Measurements from ENCODE around the gene FDXR. TPM values are rescaled to one million over a fixed set of nuclear protein-coding genes. Genes with fewer than 3 reads are reported as not detected.

FDXR gene
- total RNA-seq, 1 experiment from 2014 or later = 39.7 TPM

DNA sequence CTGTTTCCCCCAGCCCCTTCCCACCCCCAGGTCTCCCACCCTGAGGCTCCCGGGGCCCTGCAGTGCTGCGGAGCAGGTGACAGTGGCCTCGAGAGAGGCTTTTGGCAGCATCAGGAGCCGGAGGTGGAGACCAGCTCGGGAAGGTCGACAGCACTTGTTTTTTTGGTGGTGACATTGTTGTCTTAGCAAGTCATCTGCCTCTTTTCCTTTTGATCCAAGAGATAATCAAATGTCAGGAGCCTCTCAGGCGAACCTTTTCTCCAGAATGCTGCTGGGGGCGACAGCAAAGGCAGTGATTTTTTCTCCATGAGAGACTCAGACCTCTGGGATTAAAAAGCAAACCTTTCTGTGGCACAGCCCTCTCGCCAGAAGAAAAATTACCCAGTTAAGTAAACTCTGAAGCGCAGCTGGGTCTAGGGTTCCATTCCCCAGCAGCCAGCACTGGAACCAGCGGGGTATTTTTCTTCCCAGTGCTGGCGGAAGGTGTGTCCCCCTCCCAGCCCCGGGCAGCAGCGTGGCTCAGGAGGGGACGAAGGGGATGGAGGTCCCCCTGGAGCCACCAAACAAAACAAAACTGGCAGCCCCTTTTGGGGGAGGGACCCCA, 50.4 kb downstream of the FDXR start:
- H3K79me1 ChIP-seq (ENCODE audit: insufficient read depth, low read depth, low read length, poor library complexity, severe bottlenecking) = no peaks in the 10 kb centered on the region
- no peak overlapping the region for H3K18ac ChIP-seq (ENCODE audit: insufficient read length, low read depth, low read length)
- no peak overlapping the region for H2AFZ ChIP-seq (ENCODE audit: low read length)
- TF ChIP-seq, protein P1, sequence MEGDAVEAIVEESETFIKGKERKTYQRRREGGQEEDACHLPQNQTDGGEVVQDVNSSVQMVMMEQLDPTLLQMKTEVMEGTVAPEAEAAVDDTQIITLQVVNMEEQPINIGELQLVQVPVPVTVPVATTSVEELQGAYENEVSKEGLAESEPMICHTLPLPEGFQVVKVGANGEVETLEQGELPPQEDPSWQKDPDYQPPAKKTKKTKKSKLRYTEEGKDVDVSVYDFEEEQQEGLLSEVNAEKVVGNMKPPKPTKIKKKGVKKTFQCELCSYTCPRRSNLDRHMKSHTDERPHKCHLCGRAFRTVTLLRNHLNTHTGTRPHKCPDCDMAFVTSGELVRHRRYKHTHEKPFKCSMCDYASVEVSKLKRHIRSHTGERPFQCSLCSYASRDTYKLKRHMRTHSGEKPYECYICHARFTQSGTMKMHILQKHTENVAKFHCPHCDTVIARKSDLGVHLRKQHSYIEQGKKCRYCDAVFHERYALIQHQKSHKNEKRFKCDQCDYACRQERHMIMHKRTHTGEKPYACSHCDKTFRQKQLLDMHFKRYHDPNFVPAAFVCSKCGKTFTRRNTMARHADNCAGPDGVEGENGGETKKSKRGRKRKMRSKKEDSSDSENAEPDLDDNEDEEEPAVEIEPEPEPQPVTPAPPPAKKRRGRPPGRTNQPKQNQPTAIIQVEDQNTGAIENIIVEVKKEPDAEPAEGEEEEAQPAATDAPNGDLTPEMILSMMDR (conservative IDR thresholded peaks at IDR 0.05) = no peak
- H2BK15ac ChIP-seq (ENCODE audit: low read depth, low read length) = no peak overlapping the region
- H3K27me3 ChIP-seq (ENCODE audit: insufficient read depth, low read length) = no peaks in the 10 kb centered on the region
- Mint-ChIP-seq H3K27me3 (ENCODE audit: low read depth) (peaks cover 2% of the 10 kb centered on the region; the same call in 1 of the 2 replicates), H3K4me1 (peaks cover 0 to 5% of the 10 kb centered on the region in 2 experiments; a peak in 2 of 4 replicates), H3K27ac (no peak overlapping the region), H3K4me3 (no peak overlapping the region), H3K36me3 (ENCODE audit: insufficient read depth in 1 of 3, low read depth in 3 of 3) (peaks cover 4 to 9% (median 4%) of the 10 kb centered on the region in 3 experiments; a peak in 5 of 7 replicates), H3K9me3 (no peaks in the 10 kb centered on the region)
- H4K91ac ChIP-seq (ENCODE audit: insufficient read length, low read depth, low read length) = no peak overlapping the region
- H3K4me2 ChIP-seq (ENCODE audit: insufficient read depth, insufficient read length, low read length) = no peak overlapping the region
- no peak overlapping the region for H3K23ac ChIP-seq (ENCODE audit: insufficient read length, low read depth, low read length)
- H3K9ac ChIP-seq (ENCODE audit: extremely low read depth, insufficient read length, low read length) = no peak overlapping the region
- H3K9me3 ChIP-seq (ENCODE audit: control insufficient read depth, low read depth, low read length) = no peaks in the 10 kb centered on the region
- no peak overlapping the region for H4K8ac ChIP-seq (replicated peaks; ENCODE audit: insufficient read length, low read depth, low read length)
- H2BK20ac ChIP-seq (ENCODE audit: low read depth, low read length, poor library complexity, severe bottlenecking) = no peak overlapping the region
- no peak overlapping the region for H3K4ac ChIP-seq (ENCODE audit: low read depth, low read length)
- no peak overlapping the region for H3T11ph ChIP-seq (ENCODE audit: low read length)
- DNase-seq = no peak
- no peak overlapping the region for H3K27ac ChIP-seq (ENCODE audit: insufficient read length, low read depth, low read length)
- no peaks in the 10 kb centered on the region for H3K23me2 ChIP-seq (ENCODE audit: insufficient read length, low read depth, low read length, poor library complexity, severe bottlenecking)
- no peaks in the 10 kb centered on the region for H4K20me1 ChIP-seq (ENCODE audit: control insufficient read depth, insufficient read depth, insufficient read length)
- H3K4me1 ChIP-seq (ENCODE audit: insufficient read depth, low read length) = no peaks in the 10 kb centered on the region
- no CpG with 5 or more reads among the region's 15 CpGs for WGBS (ENCODE audit: extremely low coverage, insufficient read length, low lambda C conversion rate)
- no peak overlapping the region for H3K56ac ChIP-seq (ENCODE audit: insufficient read length, low read depth, low read length)
- no peak overlapping the region for H2BK120ac ChIP-seq (ENCODE audit: low read depth, low read length, poor library complexity, severe bottlenecking)
- no peak overlapping the region for H2BK5ac ChIP-seq (ENCODE audit: insufficient read length, low read length)
- H3K79me2 ChIP-seq (ENCODE audit: insufficient read depth, low read length) = no peaks in the 10 kb centered on the region
- H2BK12ac ChIP-seq (ENCODE audit: insufficient read length, low read depth, low read length) = no peak overlapping the region
- no peak overlapping the region for H4K5ac ChIP-seq (ENCODE audit: insufficient read length, low read depth, low read length)
- H2AK5ac ChIP-seq (ENCODE audit: insufficient read length, low read length) = no peak overlapping the region
- no peak overlapping the region for H3K14ac ChIP-seq (ENCODE audit: insufficient read depth, low read length)

Data from H9 (cell line).